ENCODE data around the gene CAMK1. TPM values are rescaled to one million over a fixed set of nuclear protein-coding genes. Genes with fewer than 3 reads are reported as not detected.

Gene CAMK1
- total and polyA plus RNA-seq, 8 donors: 2.0 to 23.7 (median 5.4) TPM

DNA sequence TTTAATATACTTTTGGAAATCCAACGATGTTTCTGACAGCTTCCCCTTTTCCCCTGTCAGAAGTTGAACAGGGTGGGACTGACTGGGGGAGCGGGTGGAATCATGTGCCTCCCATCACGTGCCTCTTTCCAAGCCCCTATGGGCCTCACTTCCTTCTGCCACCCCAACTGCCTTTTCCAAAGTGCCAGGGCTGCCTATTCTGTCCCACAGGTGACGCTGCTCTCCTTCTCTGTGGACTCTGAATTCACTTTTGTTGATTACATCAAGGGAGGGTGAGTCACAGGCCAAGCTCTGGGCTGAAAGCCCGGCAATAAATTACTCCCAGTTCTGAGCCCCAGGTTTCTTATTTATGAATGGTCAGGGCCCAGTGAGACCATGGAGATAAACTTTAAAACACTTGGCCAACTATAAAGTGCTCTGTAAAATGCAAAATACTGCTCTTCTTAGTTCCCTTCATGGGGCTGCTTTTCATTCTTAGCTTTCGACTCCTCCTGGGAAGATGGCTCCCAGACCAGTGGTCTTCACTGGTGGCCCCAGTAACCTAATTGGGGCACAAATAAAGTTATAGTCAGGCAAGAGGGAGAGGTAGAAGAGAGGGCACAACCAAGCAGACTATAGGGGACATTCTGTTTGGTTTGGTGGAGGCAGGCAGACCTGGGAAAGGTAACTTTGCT, 53.8 kb downstream of the CAMK1 start:
- Histone ChIP-seq H3K36me3 (no peaks in the 10 kb centered on the region), H3K4me3 (no peak overlapping the region), H3K27ac (peak overlapping the region in 1 of 4 donors; percentile 38), H3K9me3 (no peaks in the 10 kb centered on the region), H3K27me3 (no peaks in the 10 kb centered on the region), H3K4me1 (peaks cover 0 to 4% (median 0%) of the 10 kb centered on the region in 3 donors)
- 38 to 43% methylated on average over 6 of the region's 6 CpGs for WGBS, 2 donors
- intact Hi-C loops (cut with DNase I): no loop called here
- peak; percentile 24 to 49 (median 37) for TF ChIP-seq CTCF (IDR thresholded peaks at IDR 0.05)
- FAIRE-seq (no peak), ATAC-seq (peak; percentile 97 to 99 (median 99)), DNase-seq (peak in 4 of 6 donors; percentile 61 to 83 (median 61))

GRCh38 chr3:9715136-9715535, 54.6 kb downstream of the CAMK1 start:
- H3K27me3 ChIP-seq: no peaks in the 10 kb centered on the region
- FAIRE-seq (no peak), DNase-seq (no peak), ATAC-seq (peak in 2 of 4 donors; percentile 18 to 26)
- H3K4me3 ChIP-seq: no peak overlapping the region
- H3K36me3 ChIP-seq: no peaks in the 10 kb centered on the region
- peaks cover 0 to 4% (median 0%) of the 10 kb centered on the region in 3 donors for H3K4me1 ChIP-seq
- WGBS, 2 donors: 12 to 21% methylated on average over 4 of the region's 4 CpGs
- H3K9me3 ChIP-seq: no peaks in the 10 kb centered on the region
- intact Hi-C loops (cut with DNase I): no loop called here
- no peak for TF ChIP-seq CTCF (IDR thresholded peaks at IDR 0.05)
- H3K27ac ChIP-seq: no peak overlapping the region

DNA sequence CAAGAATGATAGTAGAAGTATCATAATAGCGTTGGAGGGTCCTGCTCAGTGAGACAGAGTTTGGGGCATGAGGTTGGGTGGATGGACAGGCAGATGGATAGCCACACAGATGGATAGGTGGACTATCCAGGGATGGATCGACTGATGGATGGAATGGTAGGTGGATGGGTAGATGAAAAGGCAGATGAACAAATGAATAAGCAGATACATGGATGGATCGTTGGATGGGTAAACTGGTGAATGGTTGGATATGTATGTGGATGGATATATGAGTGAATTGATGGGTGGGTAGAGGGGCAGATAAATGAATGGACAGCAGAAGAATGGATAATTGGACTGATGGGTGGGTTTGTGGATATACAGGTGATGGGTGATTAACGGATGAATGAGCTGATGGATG, 56.6 kb downstream of the CAMK1 start:
- WGBS, 2 donors: 58 to 68% methylated on average over 4 of the region's 4 CpGs
- H3K4me1 ChIP-seq: peaks cover 0 to 4% (median 0%) of the 10 kb centered on the region in 3 donors
- H3K36me3 ChIP-seq: no peaks in the 10 kb centered on the region
- FAIRE-seq (no peak), ATAC-seq (no peak), DNase-seq (no peak)
- intact Hi-C loops (cut with DNase I): no loop called here
- H3K9me3 ChIP-seq: no peaks in the 10 kb centered on the region
- H3K4me3 ChIP-seq: no peak overlapping the region
- TF ChIP-seq CTCF (IDR thresholded peaks at IDR 0.05): no peak
- no peaks in the 10 kb centered on the region for H3K27me3 ChIP-seq
- H3K27ac ChIP-seq: no peak overlapping the region

DNA sequence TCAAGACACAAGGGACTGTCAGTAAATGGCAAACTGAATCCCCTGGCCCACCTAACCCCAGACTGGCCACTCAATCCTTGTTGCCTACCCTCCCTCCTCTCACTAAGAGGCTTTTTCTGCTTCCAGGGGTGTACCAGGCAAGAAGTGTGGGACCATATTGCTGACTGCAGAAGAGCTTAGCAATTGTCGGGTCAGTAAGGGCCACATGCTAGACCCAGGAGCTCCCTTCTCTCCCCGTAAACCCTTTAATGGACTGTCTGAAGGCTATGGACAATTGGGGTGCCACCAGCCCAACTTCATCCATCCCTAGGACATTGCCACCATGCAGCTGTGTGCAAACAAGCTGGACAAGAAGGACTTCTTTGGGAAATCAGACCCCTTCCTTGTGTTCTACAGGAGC, 57.3 kb downstream of the CAMK1 start:
- no peak overlapping the region for H3K4me3 ChIP-seq
- no peaks in the 10 kb centered on the region for H3K27me3 ChIP-seq
- no peak overlapping the region for H3K27ac ChIP-seq
- FAIRE-seq (no peak), DNase-seq (no peak), ATAC-seq (no peak)
- no peak for TF ChIP-seq CTCF (IDR thresholded peaks at IDR 0.05)
- intact Hi-C loops (cut with DNase I): no loop called here
- H3K9me3 ChIP-seq: no peaks in the 10 kb centered on the region
- no peaks in the 10 kb centered on the region for H3K36me3 ChIP-seq
- H3K4me1 ChIP-seq: peaks cover 0 to 4% (median 0%) of the 10 kb centered on the region in 3 donors
- 49 to 61% methylated on average over 2 of the region's 2 CpGs for WGBS, 2 donors

GRCh38 chr3:9710174-9710739, 59.5 kb downstream of the CAMK1 start:
- Histone ChIP-seq H3K4me1 (no peaks in the 10 kb centered on the region), H3K9me3 (no peaks in the 10 kb centered on the region), H3K27me3 (no peaks in the 10 kb centered on the region), H3K36me3 (no peaks in the 10 kb centered on the region), H3K27ac (no peak overlapping the region), H3K4me3 (no peak overlapping the region)
- intact Hi-C loops (cut with DNase I): no loop called here
- DNase-seq (no peak), ATAC-seq (no peak), FAIRE-seq (no peak)
- no peak for TF ChIP-seq CTCF (IDR thresholded peaks at IDR 0.05)
- 54 to 70% methylated on average over 3 of the region's 3 CpGs for WGBS, 2 donors
